Fibroblast of skin of back (primary cell): ENCODE data around the gene MYRF.

Experiments used
- DNase-seq: peaks from one replicate; pipeline ENCODE4 v3.0.0-alpha.2; 2013

Gene MYRF

GRCh38 chr11:61826930-61827570 lies 74.6 kb downstream of the MYRF start:
- no peak for DNase-seq

DNA sequence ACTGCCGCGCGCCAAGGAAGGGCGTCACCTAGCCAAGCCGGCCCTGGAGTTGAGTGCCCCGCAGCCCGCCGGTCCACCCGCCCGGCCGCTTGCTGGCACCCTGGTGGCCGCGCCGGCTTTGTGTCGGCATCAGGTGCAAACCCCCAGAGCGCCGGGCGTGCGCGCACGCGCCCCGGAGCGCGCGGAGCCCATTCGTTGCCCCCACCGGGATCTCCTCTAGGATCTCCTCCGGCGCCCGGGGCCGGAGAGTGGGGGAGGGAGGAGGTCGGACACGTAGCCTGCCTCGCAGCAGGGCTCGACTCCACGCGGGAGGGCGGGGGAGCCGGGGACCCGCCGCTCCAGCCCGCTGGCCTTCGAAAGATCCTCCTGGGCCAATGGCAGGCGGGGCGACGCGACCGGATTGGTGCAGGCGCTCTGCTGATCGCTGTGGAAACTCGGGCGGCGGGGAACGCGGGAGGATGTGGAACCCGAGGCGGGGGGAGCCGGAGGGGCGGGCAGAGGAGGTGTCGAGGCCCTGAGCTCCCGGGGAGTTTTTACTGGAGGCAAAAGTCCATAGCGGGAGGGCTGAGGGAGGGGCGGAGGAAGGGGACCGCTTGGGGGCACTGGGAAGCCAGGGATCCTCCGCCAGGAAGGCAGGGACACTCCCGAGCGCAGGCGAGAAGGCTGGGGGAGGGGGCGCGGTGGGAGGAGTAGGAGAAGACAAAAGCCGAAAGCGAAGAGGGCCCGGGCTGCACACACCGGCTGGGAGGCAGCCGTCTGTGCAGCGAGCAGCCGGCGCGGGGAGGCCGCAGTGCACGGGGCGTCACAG lies 75.3 kb downstream of the MYRF start, which contains the start of gene FADS2:
TSS of gene FADS2 (plus strand) at position 730 of the 808 bp plus-strand sequence. CDS start 91 bp downstream, outside the sequence.
- DNase-seq = peak; percentile 93

DNA sequence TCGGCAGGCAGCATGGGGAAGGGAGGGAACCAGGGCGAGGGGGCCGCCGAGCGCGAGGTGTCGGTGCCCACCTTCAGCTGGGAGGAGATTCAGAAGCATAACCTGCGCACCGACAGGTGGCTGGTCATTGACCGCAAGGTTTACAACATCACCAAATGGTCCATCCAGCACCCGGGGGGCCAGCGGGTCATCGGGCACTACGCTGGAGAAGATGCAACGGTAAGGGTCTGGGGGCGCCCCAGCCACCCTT lies 75.9 kb downstream of the MYRF start:
- DNase-seq = no peak

DNA sequence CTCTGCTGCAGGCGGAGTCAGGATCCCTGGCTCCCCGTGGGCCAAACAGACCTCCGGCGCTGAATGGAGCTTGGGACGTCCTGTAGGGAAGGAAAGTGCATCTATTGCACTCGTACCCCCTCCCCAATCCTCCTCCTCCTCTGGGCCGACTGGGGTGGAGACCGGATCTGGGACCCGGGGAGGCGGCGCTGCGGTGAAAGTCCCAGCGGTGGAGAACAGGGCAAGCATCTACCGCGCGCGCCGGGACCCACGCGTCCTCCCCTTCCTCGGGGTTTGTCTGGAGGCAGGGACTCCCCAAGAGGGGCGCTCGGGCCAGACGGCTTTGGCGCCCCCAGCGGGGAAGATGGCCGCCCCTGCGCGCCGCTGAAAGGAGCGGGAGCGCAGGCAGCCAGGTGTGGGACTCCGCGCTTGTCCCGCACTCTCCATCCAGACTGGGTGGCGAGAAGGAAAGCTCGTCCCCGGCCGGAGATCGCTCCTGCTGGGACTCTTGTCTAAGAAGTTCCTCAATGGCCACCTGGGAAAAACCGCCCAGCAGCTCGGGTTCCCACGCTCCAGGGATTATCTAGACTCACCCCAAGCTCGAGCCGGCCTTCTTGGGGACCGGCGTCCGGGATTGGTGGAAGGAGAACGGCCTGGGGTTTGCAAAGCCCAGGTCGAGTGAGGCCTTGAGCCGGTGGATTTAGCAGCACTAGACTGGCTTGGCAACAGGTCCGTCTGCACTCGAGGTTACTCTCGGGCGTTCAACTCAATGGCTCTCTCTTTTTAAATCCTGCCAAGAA lies 76.4 kb downstream of the MYRF start:
- peak; percentile 24 for DNase-seq

- no peak for DNase-seq
Measured at GRCh38 chr11:61829806-61830205, 77.4 kb downstream of the MYRF start.

DNA sequence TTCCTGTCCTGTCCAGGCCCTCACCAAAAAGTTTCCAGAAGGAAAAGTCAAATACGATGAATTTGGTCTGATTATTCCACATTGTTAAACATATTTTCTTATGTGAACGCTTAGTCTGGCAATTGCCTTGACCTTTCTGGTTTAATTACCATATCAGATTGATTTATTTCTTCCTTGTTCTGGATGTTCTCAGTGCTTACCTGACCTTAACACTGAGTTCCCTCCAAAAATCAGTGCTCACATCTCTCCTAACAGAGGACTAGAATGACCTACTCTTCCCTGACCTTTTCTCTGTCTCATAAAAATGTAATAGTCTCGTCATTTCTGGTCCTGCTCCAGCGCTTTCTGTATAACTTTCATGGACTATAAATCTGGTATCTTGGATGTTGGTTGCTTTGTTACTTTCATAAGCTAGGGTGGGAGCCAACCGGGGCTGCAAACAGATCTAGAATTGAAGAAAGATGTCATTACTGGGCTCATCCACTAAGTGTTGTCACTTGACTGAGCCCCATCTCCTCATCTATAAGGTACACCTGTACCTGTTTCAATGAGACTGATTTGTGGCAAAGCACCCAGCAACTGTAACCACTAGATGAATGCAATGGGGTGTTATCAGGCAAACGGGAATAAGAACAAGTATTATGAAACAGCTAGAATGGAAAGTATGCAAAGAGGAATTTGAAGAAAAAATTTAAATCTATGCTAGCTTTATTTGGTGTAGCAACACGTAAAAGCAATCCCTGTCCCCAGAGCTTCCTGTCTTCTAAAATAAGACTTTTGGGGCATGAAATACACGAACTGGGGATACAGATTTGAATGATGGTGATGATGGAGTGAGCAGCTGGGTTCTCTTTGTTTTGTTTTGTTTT lies 78.0 kb downstream of the MYRF start:
- peak; percentile 36 for DNase-seq

DNA sequence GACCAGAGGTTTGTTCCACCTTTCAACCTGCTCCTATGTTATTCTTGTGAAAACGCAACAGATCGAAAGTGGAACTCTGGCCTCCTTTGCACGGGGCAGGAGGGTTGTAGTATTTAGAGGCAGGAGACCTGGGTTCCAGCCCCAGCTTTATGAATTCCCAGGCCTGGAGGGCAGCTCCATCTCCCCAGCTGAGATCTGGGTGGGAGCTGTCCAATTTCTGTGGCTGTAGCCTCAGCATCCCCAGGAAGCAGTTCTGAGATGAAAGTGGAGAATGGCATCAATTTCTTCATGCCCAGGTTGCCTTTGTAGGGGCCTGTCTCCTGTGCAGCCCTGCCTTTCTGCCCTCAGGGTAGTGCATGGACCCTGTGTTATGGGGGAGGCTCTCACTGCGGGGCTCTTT lies 79.8 kb downstream of the MYRF start:
- no peak for DNase-seq

DNA sequence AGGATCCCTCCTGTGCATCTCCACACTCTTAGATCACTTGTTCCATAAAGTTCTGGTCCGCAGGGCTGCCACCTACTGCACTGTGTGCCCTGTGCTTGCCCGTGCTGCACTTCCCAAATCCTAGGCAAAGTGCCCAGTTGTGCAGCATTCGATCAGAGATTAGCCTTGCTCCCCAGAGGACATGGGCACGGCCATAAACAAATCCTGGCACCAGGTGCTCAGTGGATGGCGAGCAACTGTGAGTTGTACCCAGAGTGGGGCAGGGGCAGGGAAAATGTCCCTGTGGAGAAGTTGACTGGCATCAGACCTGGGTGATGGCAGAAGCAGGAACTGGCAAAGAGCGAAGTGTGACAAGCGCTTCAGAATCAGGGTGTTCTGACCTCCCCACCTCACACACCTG lies 80.3 kb downstream of the MYRF start:
- DNase-seq = no peak

DNA sequence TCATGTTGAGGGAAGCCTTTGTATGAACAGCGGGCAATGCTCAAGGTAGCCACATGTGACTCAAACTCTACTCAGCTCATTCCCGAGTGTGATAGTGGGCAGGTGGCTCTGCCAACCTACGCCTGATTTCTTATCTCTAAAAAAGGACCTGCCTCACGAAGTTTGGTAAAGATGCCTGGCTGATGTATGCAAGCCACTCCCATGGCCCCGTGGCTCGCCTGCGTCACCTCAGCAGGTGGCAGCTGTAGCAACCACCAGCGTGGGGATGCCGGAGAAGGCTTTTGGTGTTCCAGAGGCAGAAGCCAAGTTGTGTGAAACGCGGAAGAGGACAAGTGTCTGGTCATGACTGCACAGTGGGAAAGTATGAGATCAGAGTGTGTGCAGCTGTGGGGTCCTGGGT lies 81.0 kb downstream of the MYRF start:
- DNase-seq = no peak

- no peak for DNase-seq
Measured at GRCh38 chr11:61833926-61834277, 81.5 kb downstream of the MYRF start.

DNA sequence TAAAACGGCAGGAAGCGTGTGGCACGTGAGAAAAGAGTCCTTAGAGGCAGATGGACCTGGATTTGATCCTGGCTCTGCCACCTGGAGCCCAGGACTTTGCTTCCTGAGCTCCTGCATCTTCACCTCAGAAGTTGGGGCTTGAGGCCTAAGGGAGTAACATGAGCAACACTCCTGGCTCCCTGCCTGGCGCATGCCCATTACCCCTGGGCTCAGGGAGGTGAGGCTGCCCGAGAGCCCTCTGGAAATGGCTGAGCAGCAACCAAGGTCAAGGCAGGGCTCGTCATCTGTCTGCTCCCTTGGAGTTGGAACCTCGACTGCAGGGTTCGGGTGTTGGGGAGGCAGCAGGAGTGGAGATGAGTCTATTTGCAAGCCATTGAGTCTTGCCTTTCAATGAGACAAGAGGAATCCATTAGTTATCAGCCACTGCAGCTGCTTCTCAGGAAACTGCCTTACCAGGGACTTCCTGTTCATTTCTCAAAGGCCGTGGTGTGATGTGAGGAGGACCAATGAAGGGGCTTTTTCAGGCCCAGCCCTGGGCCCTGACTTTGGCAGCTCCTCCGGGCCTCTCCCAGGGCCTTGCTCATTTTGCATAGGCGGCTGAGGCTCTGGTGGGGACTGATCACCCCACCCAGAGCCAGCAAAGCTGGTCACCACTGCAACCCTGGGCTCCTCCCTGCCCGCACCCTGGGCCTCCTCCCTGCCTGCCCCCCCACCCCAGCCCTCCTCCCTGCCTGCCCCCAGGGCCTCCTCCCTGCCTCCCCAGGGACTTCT lies 82.0 kb downstream of the MYRF start:
- peak; percentile 71 for DNase-seq

GRCh38 chr11:61836193-61836592 lies 83.8 kb downstream of the MYRF start:
- no peak for DNase-seq

DNA sequence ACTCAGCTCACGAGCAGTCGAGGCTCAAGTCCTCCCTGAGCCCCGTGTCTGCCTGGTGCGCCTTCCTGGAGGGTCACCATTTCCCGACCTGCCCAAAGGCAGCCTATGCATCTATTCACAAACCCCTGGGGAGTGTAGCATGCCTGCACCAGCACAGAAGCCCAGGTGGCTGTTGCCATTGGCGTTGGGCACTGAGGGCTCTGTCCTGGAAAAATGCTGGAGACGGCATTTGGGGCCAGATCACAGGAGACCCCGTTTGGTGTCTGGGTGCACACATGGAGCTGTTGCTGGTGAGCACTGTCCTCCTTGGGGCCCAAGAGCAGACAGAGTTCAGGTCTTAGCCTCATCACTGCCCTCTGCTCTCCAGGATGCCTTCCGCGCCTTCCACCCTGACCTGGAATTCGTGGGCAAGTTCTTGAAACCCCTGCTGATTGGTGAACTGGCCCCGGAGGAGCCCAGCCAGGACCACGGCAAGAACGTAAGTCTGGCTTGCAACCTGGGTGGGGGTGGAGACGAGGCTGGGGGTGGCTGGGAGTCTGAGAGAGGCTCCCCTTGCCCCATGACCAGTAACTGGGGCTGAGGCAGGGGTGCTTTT lies 85.1 kb downstream of the MYRF start:
- no peak for DNase-seq
